Cortex of kidney (tissue), 1 donor: Measurements from ENCODE around the gene CYP27A1.
"Not testable (repeated sequence)": the region's sequence is repeated elsewhere in the genome, so short reads cannot be mapped to it uniquely, and the experiment has no call there.

Experiments used
- DNase-seq: peaks from one replicate; lab custom pipeline; 2025; lab: John Stamatoyannopoulos, UW

CYP27A1 gene

DNA sequence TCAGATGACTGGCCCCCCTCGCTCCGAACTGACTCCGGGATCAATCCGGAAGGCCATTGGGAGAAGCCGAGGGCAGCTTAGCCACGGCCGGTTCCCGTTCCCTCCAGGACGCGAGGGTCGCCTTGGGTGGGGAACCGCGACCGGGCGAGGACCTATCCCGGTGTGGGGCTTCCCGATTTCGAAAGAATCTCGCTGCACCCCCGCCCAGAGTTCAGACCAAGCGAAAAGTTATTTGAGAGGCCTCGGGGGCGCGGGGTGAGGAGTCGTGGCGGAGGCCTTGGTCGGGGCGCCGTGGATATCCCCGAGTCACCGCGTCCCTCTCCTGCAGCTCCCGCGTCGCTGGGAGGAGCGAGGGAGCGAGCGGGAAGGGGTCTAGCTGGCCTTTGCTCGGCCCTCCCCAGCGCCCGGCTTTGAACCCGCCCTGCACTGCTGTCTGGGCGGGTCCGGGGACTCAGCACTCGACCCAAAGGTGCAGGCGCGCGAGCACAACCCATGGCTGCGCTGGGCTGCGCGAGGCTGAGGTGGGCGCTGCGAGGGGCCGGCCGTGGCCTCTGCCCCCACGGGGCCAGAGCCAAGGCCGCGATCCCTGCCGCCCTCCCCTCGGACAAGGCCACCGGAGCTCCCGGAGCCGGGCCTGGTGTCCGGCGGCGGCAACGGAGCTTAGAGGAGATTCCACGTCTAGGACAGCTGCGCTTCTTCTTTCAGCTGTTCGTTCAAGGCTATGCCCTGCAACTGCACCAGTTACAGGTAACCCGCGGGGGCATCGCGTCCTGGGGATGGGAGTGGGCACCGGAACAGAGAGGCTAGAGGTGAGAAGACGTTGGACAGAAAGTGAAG lies at the start of gene CYP27A1:
TSS of gene CYP27A1 (plus strand) at position 457 of the 837 bp plus-strand sequence. CDS start at position 493, 36 bp downstream.
- no peak for DNase-seq

DNA sequence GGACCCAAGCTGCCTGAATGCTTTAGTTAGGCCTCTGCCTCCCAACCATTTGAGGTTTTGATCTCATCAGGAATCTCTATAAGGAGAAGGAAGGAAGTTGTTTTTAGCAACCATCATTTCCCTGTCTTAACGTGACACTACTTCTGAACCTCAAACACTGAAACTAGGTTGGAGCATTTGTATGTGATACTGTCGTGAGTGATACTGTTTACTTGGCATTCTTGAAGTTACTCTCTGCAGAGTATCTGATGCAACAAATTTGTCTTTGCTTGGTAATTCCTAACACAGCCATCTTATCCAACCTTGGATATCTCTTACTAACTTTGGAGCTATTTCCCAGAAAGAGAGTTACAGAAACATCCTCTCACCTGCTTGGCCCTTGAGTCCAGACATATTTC lies 49.2 kb upstream of the CYP27A1 start:
- DNase-seq: no peak

DNA sequence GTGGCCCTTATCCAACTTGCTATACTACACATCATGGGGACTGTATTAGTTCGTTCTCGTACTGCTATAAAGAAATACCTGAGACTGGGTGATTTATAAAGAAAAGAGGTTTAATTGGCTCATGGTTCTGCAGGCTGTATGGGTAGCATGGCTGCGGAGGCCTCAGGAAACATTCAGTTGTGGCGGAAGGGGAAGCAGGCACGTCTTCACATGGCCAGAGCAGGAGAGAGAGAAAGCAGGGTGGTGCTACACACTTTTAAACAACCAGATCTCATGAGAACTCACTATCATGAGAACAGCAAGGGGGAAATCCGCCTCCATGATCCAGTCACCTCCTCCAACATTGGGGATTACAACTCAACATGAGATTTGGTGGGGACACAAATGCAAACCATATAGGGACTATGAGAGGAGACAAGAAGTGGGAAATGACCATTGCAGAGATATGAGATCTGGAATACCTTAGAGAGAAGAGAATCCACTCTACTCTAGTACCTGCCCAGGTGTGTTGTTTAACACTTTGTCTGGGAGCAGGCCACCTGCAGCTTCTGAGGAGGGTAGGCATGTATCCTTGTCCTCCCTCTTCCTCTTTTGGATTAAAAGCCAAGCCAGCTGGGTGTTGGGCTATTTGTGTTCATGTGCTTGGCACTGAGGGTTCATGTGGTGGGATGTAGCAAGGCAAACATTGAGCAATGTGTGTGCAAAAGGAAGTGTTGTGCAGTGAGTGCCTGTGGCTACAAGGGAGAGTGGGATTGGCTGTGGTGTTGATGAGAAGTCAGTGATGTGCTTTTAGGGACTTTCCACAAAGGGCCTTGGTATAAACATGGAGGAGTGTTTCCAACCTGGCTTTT lies 48.6 kb upstream of the CYP27A1 start:
- DNase-seq: no peak

DNA sequence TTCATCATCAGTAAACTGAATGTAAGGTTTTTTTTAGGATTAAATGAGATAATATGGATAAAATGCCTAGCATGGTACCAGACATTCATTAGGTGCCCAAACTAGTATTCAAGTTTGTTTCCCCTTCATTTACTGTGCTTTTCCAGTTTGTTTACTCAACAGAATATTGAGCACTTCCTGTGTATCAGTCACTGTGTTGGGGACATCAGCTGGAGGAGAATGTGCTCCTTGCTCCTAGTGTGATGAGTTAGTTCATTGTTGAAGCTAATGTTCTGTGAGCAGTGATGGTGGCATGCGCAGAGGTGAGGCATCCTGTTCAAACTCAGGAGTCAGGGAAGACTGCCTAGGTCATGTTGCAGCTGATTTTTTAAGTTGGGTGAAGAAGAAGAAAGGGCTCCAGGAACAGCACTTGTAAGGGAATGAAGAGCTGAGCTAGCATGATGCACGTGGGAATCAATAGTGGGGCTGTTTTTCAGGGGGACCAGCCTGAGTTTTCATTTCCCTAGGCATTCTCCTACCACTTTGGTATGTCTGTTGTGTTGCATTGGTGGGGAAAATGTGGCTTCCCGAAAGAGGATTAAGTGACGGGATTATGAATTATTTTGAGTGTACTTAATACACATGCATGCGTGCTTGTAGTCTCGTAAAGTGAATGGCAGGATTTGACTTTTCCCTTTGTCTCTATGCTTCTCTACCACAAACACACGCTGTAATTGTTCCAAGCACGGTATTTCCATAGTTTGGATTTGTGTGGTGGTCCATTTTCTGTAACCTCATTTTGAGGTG lies 47.6 kb upstream of the CYP27A1 start:
- no peak for DNase-seq

- DNase-seq: no peak
Measured at GRCh38 chr2:218736531-218736930, 45.4 kb upstream of the CYP27A1 start.

DNA sequence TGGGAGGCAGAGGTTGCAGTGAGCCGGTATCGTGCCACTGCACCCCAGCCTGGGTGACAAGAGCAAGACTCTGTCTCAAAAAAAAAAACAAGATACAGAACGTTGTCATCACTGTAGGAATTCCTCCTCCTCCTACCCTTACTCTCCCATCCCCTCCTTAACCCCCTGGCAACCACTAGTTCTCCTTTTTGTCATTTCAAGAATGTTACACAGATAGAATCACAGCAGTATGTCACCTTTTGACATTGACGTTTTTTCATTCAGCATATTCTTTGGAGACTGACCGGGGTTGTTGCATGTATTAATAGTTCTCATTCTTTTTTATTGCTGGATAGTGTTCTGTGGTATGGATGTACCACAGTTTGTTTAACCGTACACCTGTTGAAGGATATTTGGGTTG lies 38.9 kb upstream of the CYP27A1 start:
- DNase-seq: no peak

GRCh38 chr2:218744615-218745014 lies 37.3 kb upstream of the CYP27A1 start:
- DNase-seq: no peak

DNA sequence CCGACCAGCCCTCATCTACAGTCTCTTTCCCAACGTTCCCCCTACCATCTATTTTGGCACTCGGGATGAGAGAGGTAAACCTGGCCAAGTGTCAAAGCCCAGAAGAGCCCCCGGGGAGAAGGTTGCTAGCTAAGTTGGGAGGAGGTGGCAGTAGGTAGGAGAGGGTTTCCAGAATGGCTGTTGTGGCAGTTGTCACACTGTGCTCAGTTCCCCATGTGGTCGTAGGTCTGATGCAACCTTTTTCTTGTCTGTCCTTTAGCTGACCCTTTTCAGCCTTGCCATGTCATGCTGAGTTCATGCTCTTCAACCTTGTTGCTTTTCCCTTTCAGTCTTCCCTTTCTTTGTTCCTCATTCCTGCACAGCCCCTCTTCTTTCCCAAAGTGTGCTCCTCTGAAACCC lies 36.8 kb upstream of the CYP27A1 start:
- DNase-seq: no peak

DNA sequence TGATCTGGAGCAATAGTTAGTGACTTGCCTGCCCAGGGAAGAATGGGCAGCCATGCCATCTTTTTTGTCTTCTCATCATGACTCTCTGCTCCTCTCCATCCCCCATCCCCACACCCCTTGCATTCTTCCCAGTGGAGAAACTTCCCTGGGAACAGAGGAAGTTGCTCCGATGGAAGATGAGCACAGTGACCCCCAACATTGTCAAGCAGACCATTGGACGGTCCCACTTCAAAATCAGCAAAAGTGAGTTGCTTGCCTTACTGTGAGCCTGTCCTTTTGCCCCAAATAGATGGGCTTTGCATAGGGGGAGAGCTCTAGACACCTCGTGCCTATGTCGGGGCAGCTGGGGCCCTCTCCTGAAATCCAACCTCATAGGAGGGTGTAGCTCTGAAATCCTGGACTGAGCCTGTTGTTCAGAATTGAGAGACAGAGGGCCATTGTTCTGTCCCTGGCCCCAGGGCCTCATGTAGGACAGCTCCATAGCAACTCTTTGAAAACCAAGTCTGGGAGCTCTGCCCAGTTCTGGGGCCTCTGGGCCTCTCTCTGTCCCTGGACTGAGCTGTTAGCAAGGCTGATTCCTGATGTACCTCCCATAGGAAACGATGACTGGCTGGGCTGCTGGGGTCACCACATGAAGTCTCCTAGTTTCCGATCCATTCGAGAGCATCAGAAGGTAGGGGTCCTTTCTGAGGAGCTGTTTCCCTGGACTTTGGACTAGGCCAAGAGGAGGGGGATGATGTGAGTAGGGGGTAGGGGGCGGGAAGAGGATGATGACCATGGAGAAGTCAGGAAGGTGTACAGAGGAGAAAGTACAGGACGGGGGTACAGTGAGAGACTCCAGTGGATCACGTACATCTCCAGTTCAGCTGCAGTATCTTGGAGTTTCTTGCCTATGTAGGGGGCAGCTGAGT lies 36.1 kb upstream of the CYP27A1 start:
- no peak for DNase-seq

DNA sequence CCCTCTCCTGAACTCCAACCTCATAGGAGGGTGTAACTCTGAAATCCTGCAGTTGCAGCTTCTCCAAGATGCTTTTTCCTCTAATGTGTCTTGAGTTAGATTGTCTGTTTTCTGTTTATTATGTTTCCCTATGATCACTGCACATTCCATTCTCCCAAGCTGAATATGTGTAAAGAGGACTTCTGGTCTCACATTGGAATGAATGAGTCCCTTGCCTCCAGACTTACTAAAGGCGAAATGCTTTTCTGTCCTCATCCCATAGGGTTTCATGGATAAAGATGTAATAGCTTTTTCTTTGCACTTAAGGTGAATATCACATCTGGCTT lies 35.5 kb upstream of the CYP27A1 start:
- DNase-seq: no peak

DNA sequence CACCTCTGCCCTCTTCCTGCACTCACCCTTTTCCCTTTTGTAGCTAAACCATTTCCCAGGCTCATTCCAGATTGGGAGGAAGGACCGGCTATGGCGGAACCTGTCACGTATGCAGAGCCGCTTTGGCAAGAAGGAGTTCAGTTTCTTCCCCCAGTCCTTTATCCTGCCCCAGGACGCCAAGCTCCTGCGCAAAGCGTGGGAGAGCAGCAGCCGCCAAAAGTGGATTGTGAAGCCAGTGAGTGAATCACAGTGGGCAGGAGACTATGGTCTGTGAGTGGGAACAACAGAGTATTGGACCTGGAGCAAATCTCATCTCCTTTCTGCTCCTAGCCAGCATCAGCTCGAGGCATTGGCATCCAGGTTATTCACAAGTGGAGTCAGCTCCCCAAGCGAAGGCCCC lies 35.0 kb upstream of the CYP27A1 start:
- no peak for DNase-seq

- no peak for DNase-seq
Measured at GRCh38 chr2:218748741-218749441, 33.1 kb upstream of the CYP27A1 start.

DNA sequence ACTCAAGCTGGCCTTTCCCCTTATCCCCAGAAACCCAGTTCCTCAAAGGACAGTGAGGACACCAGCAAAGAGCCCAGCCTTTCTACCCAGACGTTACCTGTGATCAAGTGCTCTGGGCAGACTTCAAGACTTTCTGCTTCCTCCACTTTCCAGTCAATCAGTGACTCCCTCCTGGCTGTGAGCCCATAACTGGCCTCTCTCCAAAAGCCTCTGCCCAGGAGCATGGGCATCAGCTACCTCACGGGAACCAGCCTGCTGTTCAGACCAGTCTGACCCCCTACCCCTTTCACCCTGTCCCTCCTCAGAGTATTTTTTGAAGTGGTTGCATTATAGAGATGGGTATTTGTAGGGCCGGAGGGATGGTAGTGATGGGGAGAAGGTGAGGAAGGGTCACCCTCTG lies 27.7 kb upstream of the CYP27A1 start:
- no peak for DNase-seq

DNA sequence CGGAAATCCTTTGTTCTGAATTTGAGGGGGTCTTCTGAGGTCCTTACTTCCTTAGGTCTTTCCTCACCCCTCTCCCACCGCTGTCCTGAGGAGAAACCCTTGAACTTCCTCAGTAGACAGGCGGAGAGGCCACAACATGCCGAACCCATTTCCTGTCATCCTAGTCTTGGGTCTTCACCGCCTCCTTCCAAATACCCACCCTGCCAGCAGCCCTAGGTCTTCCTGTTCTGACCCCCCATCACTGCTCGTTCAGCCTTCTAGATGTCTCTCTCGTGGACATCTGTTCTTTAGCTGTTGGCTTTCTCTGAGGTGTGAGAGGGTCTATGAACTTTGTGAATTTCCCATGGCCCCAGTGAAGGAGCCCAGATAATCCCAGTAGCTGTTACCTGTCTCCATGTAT lies 27.2 kb upstream of the CYP27A1 start:
- no peak for DNase-seq

DNA sequence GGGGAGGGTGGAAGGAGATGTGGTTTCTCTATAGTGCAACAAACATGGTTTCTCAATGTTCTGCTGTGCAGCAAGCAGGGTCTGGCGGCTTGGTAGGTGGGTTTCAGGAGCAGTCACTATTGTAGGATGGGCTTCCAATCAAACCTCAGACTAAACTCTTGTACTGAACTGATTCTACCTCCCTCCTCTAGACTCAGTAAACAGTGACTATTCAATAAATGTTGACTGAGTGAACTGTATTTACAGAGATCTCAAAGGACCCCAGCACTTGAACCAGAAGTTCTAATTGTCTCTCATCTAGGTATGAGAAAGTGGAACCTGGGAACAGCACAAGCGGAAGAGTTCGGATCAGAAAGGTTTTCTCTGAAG lies 26.8 kb upstream of the CYP27A1 start:
- no peak for DNase-seq

DNA sequence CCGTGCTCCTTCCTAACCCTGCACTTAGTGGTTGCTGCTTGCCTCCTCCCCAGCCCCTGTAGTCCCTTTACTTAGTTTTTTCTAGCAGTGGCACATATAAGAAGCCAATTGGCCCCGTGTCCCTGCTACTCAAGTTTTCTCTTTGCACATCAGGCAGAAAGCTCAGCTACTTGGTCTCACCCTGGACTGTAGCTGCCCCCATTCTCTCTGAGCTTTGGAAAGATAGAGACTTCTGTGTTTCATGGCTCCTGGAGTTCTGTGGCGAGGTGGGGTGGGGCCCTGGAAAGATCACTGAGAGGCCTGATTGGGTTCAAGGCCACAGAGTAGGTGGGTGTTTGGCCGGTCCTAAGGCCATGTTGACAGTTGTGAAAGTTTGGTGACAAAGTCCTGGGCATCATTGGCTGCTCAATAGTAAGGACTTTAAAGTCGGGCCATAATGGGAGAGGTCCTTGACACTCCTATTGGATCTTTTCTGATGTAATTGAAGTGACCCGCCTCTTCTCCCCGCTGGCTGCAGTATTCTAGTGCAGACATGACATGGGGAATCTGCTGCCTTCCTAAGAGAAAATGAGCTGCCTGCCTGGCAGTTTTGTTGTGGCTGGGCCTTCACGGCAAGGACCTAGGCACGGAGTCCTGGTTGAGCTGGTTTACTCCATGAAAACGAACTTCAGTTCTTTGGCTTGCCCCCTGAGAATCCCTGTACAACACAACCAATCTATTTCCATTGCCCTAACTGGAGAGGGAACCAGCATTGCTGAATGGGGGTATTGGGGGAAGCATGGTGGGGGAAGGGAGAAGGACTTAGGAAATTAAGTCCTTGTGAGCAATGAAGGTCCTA lies 26.2 kb upstream of the CYP27A1 start:
- DNase-seq: no peak

DNA sequence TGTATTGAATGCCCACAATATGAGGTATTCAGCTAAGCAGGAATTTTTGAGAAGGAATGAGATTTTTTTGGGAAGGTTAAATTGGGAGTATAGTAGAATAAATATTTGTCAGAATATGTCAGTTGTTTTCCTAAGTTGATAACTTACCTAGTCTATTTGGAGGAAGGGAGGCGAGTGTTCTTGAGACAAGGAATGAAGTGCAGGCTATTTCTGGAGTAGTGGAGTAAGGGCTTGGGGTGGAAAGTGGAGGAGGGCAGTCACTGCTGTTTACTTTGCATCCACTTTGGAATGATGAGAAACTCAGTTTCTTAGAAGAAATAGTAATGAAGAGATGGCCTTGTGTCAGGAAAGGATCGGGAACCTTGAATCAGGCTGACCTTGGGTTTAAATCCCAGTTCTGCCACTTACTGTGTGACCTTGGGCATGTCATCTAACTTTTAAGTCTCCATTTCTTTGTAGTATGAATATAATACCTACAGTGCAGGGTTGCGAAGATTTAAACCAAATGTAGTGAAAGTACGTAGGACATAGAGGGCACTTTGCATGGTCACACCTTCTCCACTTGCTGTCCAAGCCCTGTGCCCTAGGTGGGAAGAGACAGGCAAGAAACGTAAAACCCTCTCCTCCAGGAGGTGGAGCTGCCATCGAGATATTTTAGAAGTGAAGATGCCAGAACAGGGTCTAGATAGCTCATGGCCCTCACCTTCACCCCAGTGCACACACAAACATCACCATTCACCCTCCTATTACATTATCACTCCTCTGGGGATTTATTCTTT lies 25.2 kb upstream of the CYP27A1 start:
- no peak for DNase-seq

- DNase-seq: no peak
Measured at GRCh38 chr2:218761795-218762194, 20.2 kb upstream of the CYP27A1 start.

DNA sequence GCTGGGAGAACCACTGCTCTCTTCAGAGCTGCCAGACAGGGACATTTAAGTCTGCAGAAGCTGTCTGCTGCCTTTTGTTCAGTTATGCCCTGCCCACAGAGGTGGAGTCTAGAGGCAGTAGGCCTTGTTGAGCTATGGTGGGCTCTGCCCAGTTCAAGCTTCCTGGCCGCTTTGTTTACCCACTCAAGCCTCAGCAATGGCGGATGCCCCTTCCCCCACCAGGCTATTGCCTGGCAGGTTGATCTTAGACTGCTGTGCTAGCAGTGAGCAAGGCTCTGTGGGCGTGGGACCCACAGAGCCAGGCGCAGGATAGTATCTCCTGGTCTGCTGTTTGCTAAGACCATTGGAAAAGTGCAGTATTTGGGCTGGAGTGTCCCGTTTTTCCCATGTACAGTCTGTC lies 9.2 kb upstream of the CYP27A1 start:
- not testable (repeated sequence) for DNase-seq
